ENCODE measurements around the gene CPLX3.

CPLX3 gene

GRCh38 chr15:74827614-74828013, 1.2 kb downstream of the CPLX3 start:
- no peak for DNase-seq (ENCODE audit: low read depth in 2 of 3, low spot score in 1 of 3)

- no peak for DNase-seq (ENCODE audit: low read depth in 2 of 3, low spot score in 1 of 3)
Measured at GRCh38 chr15:74828835-74829234, 2.4 kb downstream of the CPLX3 start.

GRCh38 chr15:74829486-74829885, 3.1 kb downstream of the CPLX3 start:
- no peak for DNase-seq (ENCODE audit: low read depth in 2 of 3, low spot score in 1 of 3)

- DNase-seq (ENCODE audit: low read depth in 2 of 3, low spot score in 1 of 3), result no peak
Measured at GRCh38 chr15:74829991-74830390, 3.6 kb downstream of the CPLX3 start.

- DNase-seq (ENCODE audit: low read depth in 2 of 3, low spot score in 1 of 3), result no peak
Measured at GRCh38 chr15:74830868-74831267, 4.4 kb downstream of the CPLX3 start.

GRCh38 chr15:74831813-74832495, 5.5 kb downstream of the CPLX3 start:
- no peak for DNase-seq (ENCODE audit: low read depth in 2 of 3, low spot score in 1 of 3)

- DNase-seq (ENCODE audit: low read depth in 2 of 3, low spot score in 1 of 3), result no peak
Measured at GRCh38 chr15:74832826-74833225, 6.4 kb downstream of the CPLX3 start.

- DNase-seq (ENCODE audit: low read depth in 2 of 3, low spot score in 1 of 3), result no peak
Measured at GRCh38 chr15:74833376-74834107, 7.1 kb downstream of the CPLX3 start.

GRCh38 chr15:74835312-74835823, 8.9 kb downstream of the CPLX3 start:
- peak; percentile 31 to 51 (median 45) for DNase-seq (ENCODE audit: low read depth in 2 of 3, low spot score in 1 of 3)

GRCh38 chr15:74836846-74837245, 10.4 kb downstream of the CPLX3 start:
- no peak for DNase-seq (ENCODE audit: low read depth in 2 of 3, low spot score in 1 of 3)

GRCh38 chr15:74837482-74838136, 11.2 kb downstream of the CPLX3 start:
- no peak for DNase-seq (ENCODE audit: low read depth in 2 of 3, low spot score in 1 of 3)

GRCh38 chr15:74838137-74838516, 11.7 kb downstream of the CPLX3 start:
- no peak for DNase-seq (ENCODE audit: low read depth in 2 of 3, low spot score in 1 of 3)

GRCh38 chr15:74838746-74839525, 12.5 kb downstream of the CPLX3 start:
- DNase-seq (ENCODE audit: low read depth in 2 of 3, low spot score in 1 of 3), result no peak

GRCh38 chr15:74839526-74840395, 13.3 kb downstream of the CPLX3 start:
- DNase-seq (ENCODE audit: low read depth in 2 of 3, low spot score in 1 of 3), result no peak

- DNase-seq (ENCODE audit: low read depth in 2 of 3, low spot score in 1 of 3), result no peak
Measured at GRCh38 chr15:74840851-74841775, 14.7 kb downstream of the CPLX3 start.

- DNase-seq (ENCODE audit: low read depth in 2 of 3, low spot score in 1 of 3), result no peak
Measured at GRCh38 chr15:74841891-74842373, 15.5 kb downstream of the CPLX3 start.

- peak; percentile 85 to 91 (median 90) for DNase-seq (ENCODE audit: low read depth in 2 of 3, low spot score in 1 of 3)
Measured at GRCh38 chr15:74842581-74843444, 16.4 kb downstream of the CPLX3 start, which contains the start of gene ULK3. TSS of gene ULK3 (minus strand) at chr15:74843156. CDS start at chr15:74843105, 51 bp downstream.

GRCh38 chr15:74843445-74843828, 17.0 kb downstream of the CPLX3 start:
- DNase-seq (ENCODE audit: low read depth in 2 of 3, low spot score in 1 of 3), result no peak

Measured in stimulated activated CD4-positive, alpha-beta T cell treated with anti-CD3 and anti-CD28 coated beads, Interleukin-12 subunit alpha, Interleukin-12 subunit beta, amount 100 ng/mL, for 48 hours (primary cell).